Stomach smooth muscle (tissue), 2 donors: ENCODE measurements around the gene CRTC3.
A peak's percentile ranks its signal among the peaks of the same experiment; 100 is the strongest.

Source experiments
- H3K27ac ChIP-seq: one replicate; pipeline ENCODE4 v1.7.0; 2013; ENCODE audit warnings: mild to moderate bottlenecking, low read length, inconsistent platforms
- H3K27me3 ChIP-seq, 2 donors: one replicate each; pipeline ENCODE4 v1.7.0; 2013; ENCODE audit warnings: low read length in 2 of 2; ENCODE audit not compliant: insufficient read depth in 2 of 2, control insufficient read depth in 1 of 2
- H3K36me3 ChIP-seq, 2 donors: one replicate each; pipeline ENCODE4 v1.7.0; 2013; ENCODE audit warnings: low read length in 2 of 2; ENCODE audit not compliant: control insufficient read depth in 2 of 2, insufficient read depth in 2 of 2
- H3K4me1 ChIP-seq: one replicate; pipeline ENCODE4 v1.7.0; 2013; ENCODE audit warnings: low read length; ENCODE audit not compliant: control insufficient read depth, insufficient read depth
- H3K4me3 ChIP-seq, 2 donors: one replicate each; pipeline ENCODE4 v1.7.0; 2013; ENCODE audit warnings: low read length in 2 of 2
- H3K9ac ChIP-seq, 2 donors: one replicate each; pipeline ENCODE4 v1.7.0; 2013; ENCODE audit warnings: low read length in 2 of 2, mild to moderate bottlenecking in 1 of 2
- H3K9me3 ChIP-seq, 2 donors: one replicate each; pipeline ENCODE4 v1.7.0; 2013; ENCODE audit warnings: low read length in 2 of 2; ENCODE audit not compliant: control insufficient read depth in 2 of 2
- donor health status: healthy.
- donor health status: Pancreatic carcinoma.

The CRTC3 gene, protein sequence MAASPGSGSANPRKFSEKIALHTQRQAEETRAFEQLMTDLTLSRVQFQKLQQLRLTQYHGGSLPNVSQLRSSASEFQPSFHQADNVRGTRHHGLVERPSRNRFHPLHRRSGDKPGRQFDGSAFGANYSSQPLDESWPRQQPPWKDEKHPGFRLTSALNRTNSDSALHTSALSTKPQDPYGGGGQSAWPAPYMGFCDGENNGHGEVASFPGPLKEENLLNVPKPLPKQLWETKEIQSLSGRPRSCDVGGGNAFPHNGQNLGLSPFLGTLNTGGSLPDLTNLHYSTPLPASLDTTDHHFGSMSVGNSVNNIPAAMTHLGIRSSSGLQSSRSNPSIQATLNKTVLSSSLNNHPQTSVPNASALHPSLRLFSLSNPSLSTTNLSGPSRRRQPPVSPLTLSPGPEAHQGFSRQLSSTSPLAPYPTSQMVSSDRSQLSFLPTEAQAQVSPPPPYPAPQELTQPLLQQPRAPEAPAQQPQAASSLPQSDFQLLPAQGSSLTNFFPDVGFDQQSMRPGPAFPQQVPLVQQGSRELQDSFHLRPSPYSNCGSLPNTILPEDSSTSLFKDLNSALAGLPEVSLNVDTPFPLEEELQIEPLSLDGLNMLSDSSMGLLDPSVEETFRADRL

DNA sequence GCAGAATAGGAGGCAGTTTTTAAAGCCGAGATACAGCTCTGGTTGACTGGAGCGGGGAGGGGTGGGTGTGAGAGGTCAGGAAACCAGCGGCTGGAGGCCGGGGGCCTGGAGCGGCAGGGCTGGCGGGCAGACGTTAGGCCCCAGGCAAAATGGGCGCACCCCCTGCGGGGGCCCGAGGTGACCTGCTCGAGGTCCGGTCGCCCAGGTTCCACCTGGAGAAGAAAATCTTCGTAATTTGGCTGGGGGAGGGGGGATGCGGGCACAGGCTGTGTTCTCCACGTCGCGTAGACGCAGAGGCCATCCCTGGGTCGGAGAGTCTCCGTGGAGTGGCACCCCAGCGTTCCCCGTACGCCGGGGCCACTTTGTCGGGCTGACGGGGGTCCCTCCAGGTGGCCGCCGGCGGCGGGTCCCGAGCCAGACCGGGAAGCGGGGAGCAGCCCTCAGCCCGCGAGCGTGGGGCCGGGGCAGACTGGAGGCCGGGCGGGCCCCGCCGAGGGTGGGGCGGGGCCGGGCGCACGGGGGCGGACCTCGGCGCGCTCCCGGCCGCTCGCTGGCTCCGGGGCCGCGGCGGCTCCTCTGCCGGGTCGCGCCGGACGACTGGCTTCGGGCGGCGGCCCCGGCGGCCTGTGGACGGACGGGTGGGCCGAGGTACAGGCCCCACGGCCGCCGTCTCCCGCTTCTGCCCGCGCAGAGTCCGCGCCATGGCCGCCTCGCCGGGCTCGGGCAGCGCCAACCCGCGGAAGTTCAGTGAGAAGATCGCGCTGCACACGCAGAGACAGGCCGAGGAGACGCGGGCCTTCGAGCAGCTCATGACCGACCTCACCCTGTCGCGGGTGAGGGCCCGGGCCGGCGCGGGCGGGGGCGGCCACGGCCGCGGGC is at the start of gene CRTC3:
TSS of gene CRTC3 (plus strand) at position 553 of the 879 bp plus-strand sequence. CDS start at position 702, 149 bp downstream.
- no peaks in the 10 kb centered on the region for H3K27me3 ChIP-seq
- no peaks in the 10 kb centered on the region for H3K36me3 ChIP-seq
- peaks cover 22% of the 10 kb centered on the region for H3K4me1 ChIP-seq
- peak within 1 kb of the TSS; percentile 83 to 90 for H3K9ac ChIP-seq
- no peaks in the 10 kb centered on the region for H3K9me3 ChIP-seq
- H3K27ac ChIP-seq: peak within 1 kb of the TSS; percentile 73
- peak within 1 kb of the TSS; percentile 88 to 91 for H3K4me3 ChIP-seq

DNA sequence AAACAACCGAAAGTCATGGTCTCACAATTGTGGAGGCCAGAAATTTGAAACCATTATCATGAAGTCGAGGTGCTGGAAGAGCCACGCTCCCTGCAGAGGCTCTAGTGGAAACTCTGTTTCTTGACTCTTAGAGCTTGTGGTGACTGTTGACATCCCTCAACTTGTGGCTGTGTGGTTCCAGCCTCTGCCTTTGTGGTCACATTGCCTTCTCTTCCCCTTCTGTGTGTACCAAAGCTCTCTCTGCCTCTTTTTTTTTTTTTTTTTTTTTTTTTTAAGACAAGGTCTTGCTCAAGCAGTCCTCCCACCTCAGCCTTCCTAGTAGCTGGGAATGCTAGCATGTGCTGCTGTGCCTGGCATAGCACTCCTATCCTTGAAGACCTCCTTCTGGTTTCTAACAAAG is 48.7 kb upstream of the CRTC3 start:
- Histone ChIP-seq H3K9me3 (no peaks in the 10 kb centered on the region), H3K4me1 (no peaks in the 10 kb centered on the region), H3K9ac (no peak overlapping the region), H3K27ac (no peak overlapping the region), H3K4me3 (no peak overlapping the region), H3K27me3 (no peaks in the 10 kb centered on the region), H3K36me3 (peaks cover 55 to 72% of the 10 kb centered on the region in 2 donors)

DNA sequence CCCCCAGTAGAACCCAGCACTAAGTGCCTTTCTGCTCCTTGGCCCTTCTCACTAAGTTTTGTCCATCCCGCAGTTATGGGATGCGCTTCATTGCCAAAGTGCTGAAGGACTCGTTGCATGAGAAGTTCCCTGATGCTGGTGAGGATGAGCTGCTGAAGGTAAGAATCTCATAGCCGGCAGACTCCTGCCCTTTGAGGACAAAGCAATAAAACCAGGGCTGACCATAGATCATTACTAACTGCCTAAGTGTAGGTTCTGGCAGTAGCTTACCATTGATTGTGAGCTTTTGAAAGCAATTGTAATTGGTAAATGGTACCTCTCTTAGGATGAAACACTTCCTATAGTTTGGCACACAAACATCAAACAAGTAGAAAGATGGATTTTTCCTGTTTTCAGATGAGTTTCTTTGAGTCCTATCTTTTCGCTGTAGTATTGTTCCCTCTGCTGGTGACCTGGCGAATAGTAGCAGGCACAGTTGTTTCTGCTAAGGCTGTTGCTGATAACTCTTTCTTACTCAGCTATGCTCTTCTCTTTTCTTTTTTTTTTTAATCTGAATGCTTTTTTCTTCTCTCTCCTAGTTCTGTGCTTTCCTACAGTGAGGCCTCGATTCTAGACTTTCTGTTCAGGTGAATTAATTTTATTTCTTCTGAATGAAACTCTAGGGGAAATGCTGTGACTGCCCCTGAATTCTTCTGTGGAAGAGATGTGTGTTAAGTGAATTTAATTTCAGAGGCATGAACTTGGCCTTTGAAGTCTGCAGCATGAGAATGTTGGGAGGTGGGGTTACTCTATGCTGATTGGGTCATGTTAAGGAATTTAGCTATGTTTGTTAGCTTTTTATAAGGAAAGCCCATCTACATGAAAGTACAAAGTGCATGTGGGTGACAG is 47.4 kb upstream of the CRTC3 start:
- peaks cover 53 to 75% of the 10 kb centered on the region in 2 donors for H3K36me3 ChIP-seq
- H3K4me3 ChIP-seq: no peak overlapping the region
- H3K4me1 ChIP-seq: no peaks in the 10 kb centered on the region
- H3K27me3 ChIP-seq: no peaks in the 10 kb centered on the region
- no peaks in the 10 kb centered on the region for H3K9me3 ChIP-seq
- H3K9ac ChIP-seq: peak overlapping the region in 1 of 2 donors; percentile 21
- H3K27ac ChIP-seq: no peak overlapping the region

DNA sequence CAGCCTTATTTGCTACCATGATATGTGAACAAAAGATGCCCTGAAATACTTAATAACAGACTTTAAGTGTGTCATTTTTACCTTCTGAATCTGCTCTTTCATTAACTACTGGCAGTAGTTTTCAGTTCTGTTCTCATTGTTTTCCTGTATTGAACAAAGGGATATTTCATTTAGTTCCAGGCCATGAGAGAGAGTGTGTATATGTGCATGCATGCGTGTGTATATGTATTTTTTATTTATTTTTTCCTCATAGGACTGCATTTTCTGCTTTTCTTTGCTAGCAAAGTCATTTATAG is 46.8 kb upstream of the CRTC3 start:
- H3K27ac ChIP-seq: no peak overlapping the region
- H3K4me3 ChIP-seq: no peak overlapping the region
- no peaks in the 10 kb centered on the region for H3K9me3 ChIP-seq
- H3K9ac ChIP-seq: no peak overlapping the region
- peaks cover 57 to 73% of the 10 kb centered on the region in 2 donors for H3K36me3 ChIP-seq
- H3K4me1 ChIP-seq: no peaks in the 10 kb centered on the region
- H3K27me3 ChIP-seq: no peaks in the 10 kb centered on the region

DNA sequence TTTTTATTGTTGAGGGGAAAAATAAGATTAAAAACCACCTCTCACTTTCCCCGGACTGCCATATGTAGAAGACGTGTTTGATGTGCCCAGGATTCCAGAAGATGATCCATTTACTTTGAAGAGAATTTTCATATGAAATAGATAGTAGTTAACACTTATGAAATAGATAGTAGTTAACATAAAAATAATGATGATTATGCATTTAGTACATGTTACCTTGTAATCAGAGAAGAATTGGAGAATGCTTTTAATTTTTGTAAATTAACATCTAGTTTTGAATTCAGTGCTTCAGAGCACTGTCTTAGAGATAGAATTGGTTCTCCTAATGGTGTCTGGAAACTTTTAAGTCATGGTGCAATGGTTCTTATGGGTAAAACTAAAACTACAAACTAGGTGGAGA is 46.1 kb upstream of the CRTC3 start:
- no peaks in the 10 kb centered on the region for H3K9me3 ChIP-seq
- no peaks in the 10 kb centered on the region for H3K4me1 ChIP-seq
- H3K27me3 ChIP-seq: no peaks in the 10 kb centered on the region
- no peak overlapping the region for H3K27ac ChIP-seq
- H3K9ac ChIP-seq: no peak overlapping the region
- peaks cover 60 to 68% of the 10 kb centered on the region in 2 donors for H3K36me3 ChIP-seq
- H3K4me3 ChIP-seq: no peak overlapping the region

DNA sequence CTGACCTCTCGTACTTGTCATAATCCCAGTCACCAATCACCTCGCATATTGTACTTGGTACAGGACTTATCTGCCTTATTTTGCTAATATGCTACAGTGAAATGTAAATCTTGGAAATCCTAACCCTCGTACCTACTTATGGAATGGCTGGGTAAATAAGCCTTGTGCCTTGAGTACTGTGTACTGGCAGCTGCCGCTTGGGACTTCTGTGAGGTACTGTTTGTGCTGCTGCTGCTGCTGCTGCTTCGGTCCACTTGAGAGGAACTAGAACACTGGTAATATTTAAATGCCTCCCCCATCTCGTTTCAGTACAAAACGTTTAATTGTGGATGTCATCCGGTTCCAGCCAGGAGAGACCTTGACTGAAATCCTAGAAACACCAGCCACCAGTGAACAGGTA is 42.5 kb upstream of the CRTC3 start:
- Histone ChIP-seq H3K27me3 (no peaks in the 10 kb centered on the region), H3K36me3 (peaks cover 62 to 80% of the 10 kb centered on the region in 2 donors), H3K4me1 (no peaks in the 10 kb centered on the region), H3K9ac (no peak overlapping the region), H3K27ac (no peak overlapping the region), H3K9me3 (no peaks in the 10 kb centered on the region), H3K4me3 (no peak overlapping the region)

DNA sequence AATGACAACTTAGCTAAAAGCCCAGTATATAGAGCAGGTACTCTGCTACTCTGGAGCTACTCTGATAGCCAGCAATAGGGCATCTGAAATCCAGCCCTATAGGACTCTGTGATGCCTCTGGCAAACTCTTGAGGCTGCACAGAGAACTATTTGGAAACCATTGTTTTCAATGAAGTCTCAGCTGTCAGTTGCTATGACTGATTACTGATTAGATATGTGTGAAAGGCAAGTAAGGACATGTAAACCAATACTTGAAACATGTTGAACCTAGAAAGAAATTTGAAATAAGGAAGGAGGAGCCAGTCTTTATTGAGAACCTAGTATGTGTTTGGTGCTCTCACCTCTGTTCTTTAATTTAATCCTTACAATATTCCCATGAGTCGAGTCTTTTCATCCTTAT is 40.2 kb upstream of the CRTC3 start:
- peaks cover 68 to 76% of the 10 kb centered on the region in 2 donors for H3K36me3 ChIP-seq
- no peak overlapping the region for H3K27ac ChIP-seq
- no peak overlapping the region for H3K9ac ChIP-seq
- no peak overlapping the region for H3K4me3 ChIP-seq
- H3K9me3 ChIP-seq: no peaks in the 10 kb centered on the region
- H3K4me1 ChIP-seq: no peaks in the 10 kb centered on the region
- no peaks in the 10 kb centered on the region for H3K27me3 ChIP-seq

DNA sequence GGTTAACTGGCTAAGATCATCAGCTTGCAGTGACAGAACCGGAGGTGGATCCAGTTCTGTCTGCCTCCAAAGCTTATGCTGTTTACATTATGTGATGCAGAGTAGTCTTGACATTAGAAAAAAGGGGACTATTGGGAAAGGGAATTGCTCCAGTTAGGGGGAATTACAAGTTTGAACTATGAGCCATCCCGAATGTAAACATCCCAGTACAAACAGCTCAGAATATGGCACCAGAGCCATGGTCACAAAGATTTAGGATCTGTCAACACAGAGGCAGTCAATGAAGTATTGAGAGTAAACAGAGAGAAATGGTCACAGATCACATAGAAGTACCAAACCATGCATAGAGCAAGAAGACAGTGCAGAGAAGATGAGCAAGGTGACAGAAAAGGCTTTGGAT is 39.8 kb upstream of the CRTC3 start:
- Histone ChIP-seq H3K27ac (no peak overlapping the region), H3K9me3 (no peaks in the 10 kb centered on the region), H3K36me3 (peaks cover 68 to 71% of the 10 kb centered on the region in 2 donors), H3K4me1 (no peaks in the 10 kb centered on the region), H3K9ac (no peak overlapping the region), H3K4me3 (no peak overlapping the region), H3K27me3 (no peaks in the 10 kb centered on the region)

DNA sequence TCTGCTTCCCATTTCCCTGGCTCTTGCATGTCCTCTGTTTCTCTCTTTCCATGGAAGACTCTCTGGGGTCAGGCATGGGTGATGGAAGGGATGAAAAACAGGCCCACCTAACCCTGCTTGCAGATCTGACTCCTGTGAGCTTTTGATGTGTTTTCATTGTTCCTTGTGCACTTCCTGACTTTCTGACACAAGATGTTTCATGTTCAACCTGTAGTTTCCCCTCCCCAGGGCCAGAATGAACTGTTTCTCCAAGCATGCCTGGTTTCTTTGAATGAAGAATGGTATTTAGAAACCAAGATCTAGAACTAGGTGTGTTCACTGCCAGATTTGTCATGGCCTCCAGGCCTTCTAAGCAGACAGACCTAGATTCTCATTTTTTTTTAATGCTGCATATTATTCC is 36.1 kb upstream of the CRTC3 start:
- H3K36me3 ChIP-seq: peaks cover 56 to 60% of the 10 kb centered on the region in 2 donors
- no peaks in the 10 kb centered on the region for H3K27me3 ChIP-seq
- H3K4me3 ChIP-seq: no peak overlapping the region
- H3K27ac ChIP-seq: no peak overlapping the region
- no peaks in the 10 kb centered on the region for H3K4me1 ChIP-seq
- H3K9ac ChIP-seq: no peak overlapping the region
- no peaks in the 10 kb centered on the region for H3K9me3 ChIP-seq

DNA sequence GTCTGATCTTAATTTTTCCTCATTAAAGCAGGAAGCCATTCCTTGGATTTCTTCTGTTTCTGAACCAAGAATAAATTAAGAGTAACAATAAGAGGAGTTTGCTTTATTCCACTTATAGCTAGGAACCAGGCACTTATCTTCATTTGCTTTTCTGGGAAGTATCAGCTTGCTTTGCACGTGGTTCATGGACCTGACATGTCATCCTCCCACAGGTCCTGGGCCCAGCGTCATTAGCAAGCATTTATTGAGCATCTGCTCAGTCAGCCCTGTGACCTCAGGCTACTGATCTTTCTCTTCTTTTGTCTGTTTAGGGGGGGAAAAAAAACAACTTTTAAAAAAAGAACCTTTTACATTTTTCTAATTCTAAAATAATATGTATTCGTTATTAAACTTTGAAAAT is 34.7 kb upstream of the CRTC3 start:
- Histone ChIP-seq H3K9me3 (no peaks in the 10 kb centered on the region), H3K27ac (no peak overlapping the region), H3K4me1 (no peaks in the 10 kb centered on the region), H3K27me3 (no peaks in the 10 kb centered on the region), H3K9ac (no peak overlapping the region), H3K4me3 (no peak overlapping the region), H3K36me3 (peaks cover 60 to 62% of the 10 kb centered on the region in 2 donors)
